ENCODE results near the gene DLEU7. TPM values are rescaled to one million over a fixed set of nuclear protein-coding genes. Genes with fewer than 3 reads are reported as not detected.

The DLEU7 gene
- total RNA-seq, 3 donors from 2014 or later (not counting 1 experiment from before 2014, with no cell fraction given): 0.20 TPM; not detected in 2

DNA sequence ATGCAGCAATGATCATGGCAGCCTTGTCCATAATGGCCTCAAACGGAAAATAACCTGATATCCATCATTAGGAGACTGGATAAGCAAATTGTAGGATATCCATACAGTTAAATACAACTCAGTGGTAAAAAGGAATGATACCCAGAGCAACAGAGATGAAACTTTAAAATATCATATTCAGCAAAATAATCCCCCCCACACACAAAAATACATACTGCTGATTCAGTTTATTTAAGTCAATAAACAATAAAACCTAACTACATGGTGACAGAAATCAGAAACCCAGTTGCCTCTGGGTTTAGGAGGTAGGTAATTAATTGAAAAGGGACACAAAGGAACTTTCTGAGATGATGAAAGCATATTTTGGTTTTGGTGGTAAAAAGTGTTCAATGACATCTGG is 27.9 kb upstream of the DLEU7 start:
- TF ChIP-seq, protein P1, sequence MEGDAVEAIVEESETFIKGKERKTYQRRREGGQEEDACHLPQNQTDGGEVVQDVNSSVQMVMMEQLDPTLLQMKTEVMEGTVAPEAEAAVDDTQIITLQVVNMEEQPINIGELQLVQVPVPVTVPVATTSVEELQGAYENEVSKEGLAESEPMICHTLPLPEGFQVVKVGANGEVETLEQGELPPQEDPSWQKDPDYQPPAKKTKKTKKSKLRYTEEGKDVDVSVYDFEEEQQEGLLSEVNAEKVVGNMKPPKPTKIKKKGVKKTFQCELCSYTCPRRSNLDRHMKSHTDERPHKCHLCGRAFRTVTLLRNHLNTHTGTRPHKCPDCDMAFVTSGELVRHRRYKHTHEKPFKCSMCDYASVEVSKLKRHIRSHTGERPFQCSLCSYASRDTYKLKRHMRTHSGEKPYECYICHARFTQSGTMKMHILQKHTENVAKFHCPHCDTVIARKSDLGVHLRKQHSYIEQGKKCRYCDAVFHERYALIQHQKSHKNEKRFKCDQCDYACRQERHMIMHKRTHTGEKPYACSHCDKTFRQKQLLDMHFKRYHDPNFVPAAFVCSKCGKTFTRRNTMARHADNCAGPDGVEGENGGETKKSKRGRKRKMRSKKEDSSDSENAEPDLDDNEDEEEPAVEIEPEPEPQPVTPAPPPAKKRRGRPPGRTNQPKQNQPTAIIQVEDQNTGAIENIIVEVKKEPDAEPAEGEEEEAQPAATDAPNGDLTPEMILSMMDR (IDR thresholded peaks at IDR 0.05): no peak
- H3K27ac Mint-ChIP-seq: no peak overlapping the region
- no peak for DNase-seq
- no peaks in the 10 kb centered on the region for H3K36me3 Mint-ChIP-seq
- Histone ChIP-seq H3K36me3 (ENCODE audit: control insufficient read depth, insufficient read depth, low read length) (no peaks in the 10 kb centered on the region), H3K9me3 (ENCODE audit: control insufficient read depth, insufficient read depth, low read length) (no peaks in the 10 kb centered on the region), H3K4me3 (ENCODE audit: low read length) (no peak overlapping the region), H3K27me3 (ENCODE audit: control insufficient read depth, insufficient read depth, low read length) (no peaks in the 10 kb centered on the region), H3K4me1 (ENCODE audit: control insufficient read depth, insufficient read depth, low read length) (no peaks in the 10 kb centered on the region), H3K27ac (ENCODE audit: low read length) (no peak overlapping the region)
- no peak overlapping the region for H3K4me3 Mint-ChIP-seq
- WGBS (ENCODE audit: insufficient coverage): no CpG with 5 or more reads among the region's 1 CpG
- no peak for ATAC-seq
- H3K27me3 Mint-ChIP-seq (ENCODE audit: low read depth in 2 of 2): peaks cover 17 to 31% of the 10 kb centered on the region in 2 donors
- intact Hi-C loops (cut with micrococcal nuclease): no loop called here
- no peaks in the 10 kb centered on the region for H3K9me3 Mint-ChIP-seq
- no peaks in the 10 kb centered on the region for H3K4me1 Mint-ChIP-seq

- Histone ChIP-seq H3K36me3 (ENCODE audit: control insufficient read depth, insufficient read depth, low read length) (no peaks in the 10 kb centered on the region), H3K9me3 (ENCODE audit: control insufficient read depth, insufficient read depth, low read length) (no peaks in the 10 kb centered on the region), H3K4me3 (ENCODE audit: low read length) (no peak overlapping the region), H3K27ac (ENCODE audit: low read length) (no peak overlapping the region), H3K4me1 (ENCODE audit: control insufficient read depth, insufficient read depth, low read length) (no peaks in the 10 kb centered on the region), H3K27me3 (ENCODE audit: control insufficient read depth, insufficient read depth, low read length) (no peaks in the 10 kb centered on the region)
- H3K36me3 Mint-ChIP-seq: no peaks in the 10 kb centered on the region
- H3K9me3 Mint-ChIP-seq: no peaks in the 10 kb centered on the region
- ATAC-seq: no peak
- TF ChIP-seq, protein P1 (IDR thresholded peaks at IDR 0.05): no peak
- DNase-seq: no peak
- peaks cover 19 to 35% of the 10 kb centered on the region in 2 donors for H3K27me3 Mint-ChIP-seq (ENCODE audit: low read depth in 2 of 2)
- no peaks in the 10 kb centered on the region for H3K4me1 Mint-ChIP-seq
- no peak overlapping the region for H3K4me3 Mint-ChIP-seq
- 74% methylated on average over 3 of the region's 3 CpGs for WGBS (ENCODE audit: insufficient coverage)
- intact Hi-C loops (cut with micrococcal nuclease): no loop called here
- H3K27ac Mint-ChIP-seq: no peak overlapping the region
Measured at GRCh38 chr13:50867637-50867945, 24.1 kb upstream of the DLEU7 start.

DNA sequence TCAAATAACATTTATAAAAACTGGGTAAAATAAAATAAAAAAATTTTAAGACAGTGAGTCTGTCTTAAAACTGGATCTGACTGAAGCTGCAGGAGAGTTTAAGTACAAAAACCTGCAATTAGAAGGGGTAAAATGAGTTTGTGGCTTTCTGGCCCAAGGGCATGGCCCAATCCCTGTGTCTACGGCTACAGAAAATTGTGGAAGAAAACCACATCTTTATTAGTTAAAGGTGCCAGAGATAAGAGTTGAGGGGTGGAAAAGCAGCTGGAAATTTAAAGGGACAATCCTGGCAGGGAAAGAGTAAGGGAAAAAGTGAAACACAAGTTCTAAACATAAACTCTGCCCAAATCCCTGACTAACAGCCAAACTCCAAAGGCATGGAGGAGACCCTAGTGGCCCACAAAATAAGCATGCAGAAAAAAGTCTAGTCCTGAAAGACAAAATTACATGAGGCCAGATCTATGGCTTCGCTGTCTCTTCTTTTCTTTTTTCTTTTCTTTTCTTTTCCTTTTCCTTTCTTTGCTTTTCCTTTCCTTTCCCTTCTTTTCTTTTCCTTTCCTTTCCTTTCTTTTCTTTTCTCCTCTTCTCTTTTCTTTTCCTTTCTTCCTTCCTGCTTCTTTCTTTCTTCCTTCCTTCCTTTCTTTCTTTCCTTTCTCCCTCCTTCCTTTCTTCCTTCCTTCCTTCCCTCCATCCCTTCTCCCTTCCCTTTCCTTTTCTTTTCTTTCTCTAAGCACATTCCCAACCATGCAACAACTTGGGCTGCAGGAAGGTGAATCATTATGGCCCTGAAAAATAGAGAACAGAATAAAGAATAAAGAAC is 23.5 kb upstream of the DLEU7 start:
- no peak overlapping the region for H3K4me3 ChIP-seq (ENCODE audit: low read length)
- Mint-ChIP-seq H3K4me1 (no peaks in the 10 kb centered on the region), H3K36me3 (no peaks in the 10 kb centered on the region), H3K27me3 (ENCODE audit: low read depth in 2 of 2) (peaks cover 19 to 35% of the 10 kb centered on the region in 2 donors), H3K4me3 (no peak overlapping the region), H3K27ac (no peak overlapping the region), H3K9me3 (no peaks in the 10 kb centered on the region)
- WGBS (ENCODE audit: insufficient coverage): 91% methylated on average over 2 of the region's 2 CpGs
- no peak overlapping the region for H3K27ac ChIP-seq (ENCODE audit: low read length)
- no peaks in the 10 kb centered on the region for H3K27me3 ChIP-seq (ENCODE audit: control insufficient read depth, insufficient read depth, low read length)
- no peaks in the 10 kb centered on the region for H3K9me3 ChIP-seq (ENCODE audit: control insufficient read depth, insufficient read depth, low read length)
- ATAC-seq (no peak), DNase-seq (no peak)
- no peaks in the 10 kb centered on the region for H3K36me3 ChIP-seq (ENCODE audit: control insufficient read depth, insufficient read depth, low read length)
- H3K4me1 ChIP-seq (ENCODE audit: control insufficient read depth, insufficient read depth, low read length): no peaks in the 10 kb centered on the region
- intact Hi-C loops (cut with micrococcal nuclease): no loop called here
- TF ChIP-seq, protein P1 (IDR thresholded peaks at IDR 0.05): no peak

- H3K9me3 ChIP-seq (ENCODE audit: control insufficient read depth, insufficient read depth, low read length): no peaks in the 10 kb centered on the region
- ATAC-seq (no peak), DNase-seq (no peak)
- Mint-ChIP-seq H3K9me3 (no peaks in the 10 kb centered on the region), H3K27ac (no peak overlapping the region), H3K27me3 (ENCODE audit: low read depth in 2 of 2) (peaks cover 23 to 40% of the 10 kb centered on the region in 2 donors), H3K36me3 (peaks cover 4% of the 10 kb centered on the region), H3K4me3 (no peak overlapping the region), H3K4me1 (no peaks in the 10 kb centered on the region)
- H3K27me3 ChIP-seq (ENCODE audit: control insufficient read depth, insufficient read depth, low read length): peaks cover 2% of the 10 kb centered on the region
- H3K36me3 ChIP-seq (ENCODE audit: control insufficient read depth, insufficient read depth, low read length): no peaks in the 10 kb centered on the region
- TF ChIP-seq, protein P1 (IDR thresholded peaks at IDR 0.05): no peak
- 92% methylated on average over 1 of the region's 1 CpG for WGBS (ENCODE audit: insufficient coverage)
- intact Hi-C loops (cut with micrococcal nuclease): no loop called here
- H3K4me3 ChIP-seq (ENCODE audit: low read length): no peak overlapping the region
- no peak overlapping the region for H3K27ac ChIP-seq (ENCODE audit: low read length)
- no peaks in the 10 kb centered on the region for H3K4me1 ChIP-seq (ENCODE audit: control insufficient read depth, insufficient read depth, low read length)
Measured at GRCh38 chr13:50864492-50864891, 21.0 kb upstream of the DLEU7 start.

Measured in natural killer cell (primary cell).